Activated CD8-positive, alpha-beta T cell treated with anti-CD3 and anti-CD28 coated beads for 36 hours (primary cell): ENCODE measurements around the gene TUT1. TPM values are rescaled to one million over a fixed set of nuclear protein-coding genes. Genes with fewer than 3 reads are reported as not detected.

ENCODE experiments used
- ATAC-seq: fragments of 200-7000 bp; cut with Tn5 transposase; one replicate; pipeline ENCODE4 v1.10.0; 2021; ENCODE audit warnings: mild to moderate bottlenecking, moderate library complexity
- CTCF ChIA-PET: fragments of 350-600 bp; sonication (Branson Sonifier 250); formaldehyde crosslinking; loops from one replicate; lab custom pipeline; 2021; ENCODE audit warnings: antibody characterized with exemption; lab: Charles Lee
- POLR2A ChIA-PET: fragments of 350-600 bp; sonication (Branson Sonifier 250); formaldehyde crosslinking; loops from one replicate; lab custom pipeline; 2021; ENCODE audit warnings: antibody characterized with exemption; lab: Charles Lee
- DNase-seq: peaks from one replicate; pipeline ENCODE4 v3.0.0-alpha.2; 2020
- H3K27ac Mint-ChIP-seq: one replicate; pipeline ENCODE4 v1.8.0; 2021; ENCODE audit warnings: mild to moderate bottlenecking, mixed read lengths
- H3K27me3 Mint-ChIP-seq: one replicate; pipeline ENCODE4 v1.8.0; 2021; ENCODE audit warnings: mixed read lengths
- H3K36me3 Mint-ChIP-seq: one replicate; pipeline ENCODE4 v1.8.0; 2021; ENCODE audit warnings: low read depth, mixed read lengths
- H3K4me1 Mint-ChIP-seq: one replicate; pipeline ENCODE4 v1.8.0; 2021; ENCODE audit warnings: low read depth, mixed read lengths
- H3K4me3 Mint-ChIP-seq: one replicate; pipeline ENCODE4 v1.8.0; 2021; ENCODE audit warnings: mild to moderate bottlenecking, moderate library complexity, mixed read lengths
- H3K9me3 Mint-ChIP-seq: one replicate; pipeline ENCODE4 v1.8.0; 2021; ENCODE audit warnings: mixed read lengths
- intact Hi-C: fragments of 100-400 bp; cut with micrococcal nuclease; formaldehyde crosslinking; loops from one replicate; pipeline ENCODE4 v1.10.0; 2022
- total RNA-seq, 2 experiments: library from RNA; stranded (reverse); gene quantifications; one replicate each; pipeline ENCODE4 v1.2.3, GENCODE V29; 2021
- TF ChIP-seq, protein P1 (sequence below): fragments of 200-600 bp; IDR thresholded peaks from one replicate; pipeline ENCODE4 v1.8.0; 2022; ENCODE audit warnings: antibody characterized with exemption, mild to moderate bottlenecking

Gene TUT1
- total RNA-seq, 2 experiments from 2014 or later, result 34.4 to 38.0 TPM

- ChIA-PET CTCF (interaction anchor here (1.1 to 3.8 kb wide), 5 partner anchors 9 to 94 kb away, joined by 3 to 26 read pairs (median 20); partner anchors contain the start of genes B3GAT3, BSCL2, GNG3 and MTA2), POLR2A (interaction anchor here (1.0 to 6.9 kb wide), 8 partner anchors 9 to 242 kb away, joined by 3 to 87 read pairs (median 20); partner anchors contain the start of genes B3GAT3, C11orf98, CSKMT and INTS5)
- peaks cover 47% of the 10 kb centered on the region for H3K36me3 Mint-ChIP-seq
- H3K4me3 Mint-ChIP-seq, result no peak overlapping the region
- H3K27me3 Mint-ChIP-seq, result no peaks in the 10 kb centered on the region
- peak overlapping the region; percentile 72 for H3K27ac Mint-ChIP-seq
- intact Hi-C loops, result loop anchor here (5.0 kb wide), 1 partner anchor 34 kb away; the partner anchor contains the start of gene GANAB
- TF ChIP-seq, protein P1, sequence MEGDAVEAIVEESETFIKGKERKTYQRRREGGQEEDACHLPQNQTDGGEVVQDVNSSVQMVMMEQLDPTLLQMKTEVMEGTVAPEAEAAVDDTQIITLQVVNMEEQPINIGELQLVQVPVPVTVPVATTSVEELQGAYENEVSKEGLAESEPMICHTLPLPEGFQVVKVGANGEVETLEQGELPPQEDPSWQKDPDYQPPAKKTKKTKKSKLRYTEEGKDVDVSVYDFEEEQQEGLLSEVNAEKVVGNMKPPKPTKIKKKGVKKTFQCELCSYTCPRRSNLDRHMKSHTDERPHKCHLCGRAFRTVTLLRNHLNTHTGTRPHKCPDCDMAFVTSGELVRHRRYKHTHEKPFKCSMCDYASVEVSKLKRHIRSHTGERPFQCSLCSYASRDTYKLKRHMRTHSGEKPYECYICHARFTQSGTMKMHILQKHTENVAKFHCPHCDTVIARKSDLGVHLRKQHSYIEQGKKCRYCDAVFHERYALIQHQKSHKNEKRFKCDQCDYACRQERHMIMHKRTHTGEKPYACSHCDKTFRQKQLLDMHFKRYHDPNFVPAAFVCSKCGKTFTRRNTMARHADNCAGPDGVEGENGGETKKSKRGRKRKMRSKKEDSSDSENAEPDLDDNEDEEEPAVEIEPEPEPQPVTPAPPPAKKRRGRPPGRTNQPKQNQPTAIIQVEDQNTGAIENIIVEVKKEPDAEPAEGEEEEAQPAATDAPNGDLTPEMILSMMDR, result no peak
- ATAC-seq (no peak), DNase-seq (peak; percentile 35)
- no peaks in the 10 kb centered on the region for H3K9me3 Mint-ChIP-seq
- H3K4me1 Mint-ChIP-seq, result peaks cover 46% of the 10 kb centered on the region
Observed at GRCh38 chr11:62613291-62613778, 22.0 kb upstream of the TUT1 start.

GRCh38 chr11:62612366-62613290, 21.3 kb upstream of the TUT1 start, which contains the start of the genes EML3 and ROM1:
Gene EML3 (minus strand): TSS chr11:62612775. CDS start chr11:62612457, 318 bp downstream.
Gene ROM1 (plus strand): TSS chr11:62613257. CDS start chr11:62613282, 25 bp downstream.
- peaks cover 52% of the 10 kb centered on the region for H3K4me1 Mint-ChIP-seq
- no peaks in the 10 kb centered on the region for H3K9me3 Mint-ChIP-seq
- H3K27ac Mint-ChIP-seq, result peak within 1 kb of the TSS; percentile 97
- DNase-seq (peak; percentile 92), ATAC-seq (peak; percentile 80)
- H3K4me3 Mint-ChIP-seq, result peak within 1 kb of the TSS; percentile 96
- H3K36me3 Mint-ChIP-seq, result peaks cover 52% of the 10 kb centered on the region
- ChIA-PET CTCF (interaction anchor here (0.9 to 3.8 kb wide), 18 partner anchors 10 to 111 kb away, joined by 3 to 26 read pairs (median 4); partner anchors contain the start of genes B3GAT3, BSCL2, C11orf98 and CSKMT), POLR2A (interaction anchor here (0.9 to 6.9 kb wide), 21 partner anchors 10 to 245 kb away, joined by 3 to 87 read pairs (median 6); partner anchors contain the start of genes B3GAT3, BSCL2, C11orf98 and CSKMT)
- TF ChIP-seq, protein P1, result peak; percentile 99
- intact Hi-C loops, result loop anchor here (5.0 kb wide), 1 partner anchor 35 kb away; the partner anchor contains the start of gene GANAB
- no peaks in the 10 kb centered on the region for H3K27me3 Mint-ChIP-seq

- H3K27ac Mint-ChIP-seq, result peak overlapping the region; percentile 97
- peaks cover 55% of the 10 kb centered on the region for H3K4me1 Mint-ChIP-seq
- no peaks in the 10 kb centered on the region for H3K27me3 Mint-ChIP-seq
- TF ChIP-seq, protein P1, result no peak
- peaks cover 50% of the 10 kb centered on the region for H3K36me3 Mint-ChIP-seq
- POLR2A ChIA-PET, result interaction anchor here (0.8 to 6.9 kb wide), 20 partner anchors 9 to 246 kb away, joined by 3 to 87 read pairs (median 6); partner anchors contain the start of genes B3GAT3, BSCL2, C11orf98 and CSKMT
- H3K9me3 Mint-ChIP-seq, result no peaks in the 10 kb centered on the region
- DNase-seq (peak; percentile 79), ATAC-seq (peak; percentile 47)
- intact Hi-C loops, result loop anchor here (5.0 kb wide), 1 partner anchor 35 kb away; the partner anchor contains the start of gene GANAB
- CTCF ChIA-PET, result interaction anchor here (0.9 to 3.8 kb wide), 17 partner anchors 8 to 111 kb away, joined by 3 to 26 read pairs (median 5); partner anchors contain the start of genes B3GAT3, C11orf98, CSKMT and MTA2
- peak overlapping the region; percentile 96 for H3K4me3 Mint-ChIP-seq
Observed at GRCh38 chr11:62611705-62612365, 20.5 kb upstream of the TUT1 start.

DNA sequence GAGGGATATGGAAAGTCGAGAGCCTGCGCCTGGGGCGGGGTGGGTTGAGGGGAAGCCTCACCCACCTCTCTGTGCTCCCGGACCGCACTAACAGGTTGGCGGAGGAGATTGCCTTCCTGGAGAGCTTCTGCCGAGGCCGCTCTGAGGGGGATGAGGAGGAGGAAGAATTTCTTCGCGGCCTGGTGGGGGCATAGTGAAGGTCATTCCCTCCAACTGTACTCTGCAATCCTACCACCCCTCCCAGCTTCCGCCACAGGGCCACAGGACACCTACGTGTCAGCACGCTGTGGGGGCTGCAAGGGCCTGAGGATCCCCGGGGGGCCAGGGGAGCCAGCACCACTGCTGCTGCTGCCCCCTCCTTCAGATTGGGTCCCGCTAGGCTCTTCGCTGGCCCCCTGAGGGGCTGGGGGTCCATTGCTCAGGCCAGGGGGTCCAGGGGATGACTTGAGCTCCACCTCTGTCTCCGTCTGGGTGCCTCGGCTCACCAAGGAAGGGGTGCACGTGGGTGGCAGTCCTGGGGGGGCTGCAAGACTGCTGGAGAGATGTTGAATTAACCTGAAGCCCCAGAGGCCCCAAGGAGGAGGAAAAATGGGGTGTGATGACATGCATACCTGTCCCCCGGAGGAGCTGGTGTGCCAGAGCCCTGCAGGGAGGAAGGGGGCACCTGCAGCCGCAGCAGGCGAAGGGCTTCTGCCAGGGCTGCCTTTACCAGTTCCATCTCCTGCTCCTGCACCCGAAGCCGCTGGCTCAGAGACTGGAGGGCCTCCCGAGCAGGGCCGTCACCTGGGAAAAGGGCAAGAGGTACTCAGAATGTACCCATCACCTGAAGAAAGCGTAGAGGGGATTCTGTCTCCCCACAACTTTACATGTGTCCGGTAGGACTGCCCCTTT, 19.7 kb upstream of the TUT1 start:
- intact Hi-C loops, result loop anchor here (5.0 kb wide), 1 partner anchor 36 kb away; the partner anchor contains the start of gene GANAB
- TF ChIP-seq, protein P1, result no peak
- H3K9me3 Mint-ChIP-seq, result no peaks in the 10 kb centered on the region
- H3K4me1 Mint-ChIP-seq, result peaks cover 57% of the 10 kb centered on the region
- H3K27ac Mint-ChIP-seq, result peak overlapping the region; percentile 97
- ChIA-PET CTCF (interaction anchor here (0.9 to 3.8 kb wide), 18 partner anchors 8 to 112 kb away, joined by 3 to 26 read pairs (median 5); partner anchors contain the start of genes B3GAT3, C11orf98, CSKMT and EEF1G), POLR2A (interaction anchor here (0.7 to 6.9 kb wide), 25 partner anchors 8 to 247 kb away, joined by 3 to 87 read pairs (median 5); partner anchors contain the start of genes B3GAT3, BSCL2, C11orf98 and CSKMT)
- H3K36me3 Mint-ChIP-seq, result peaks cover 48% of the 10 kb centered on the region
- no peak for DNase-seq
- ATAC-seq, result no peak
- peak overlapping the region; percentile 96 for H3K4me3 Mint-ChIP-seq
- no peaks in the 10 kb centered on the region for H3K27me3 Mint-ChIP-seq
